Liver (tissue), 9 donors: ENCODE data around the gene OLFML2A. TPM values are rescaled to one million over a fixed set of nuclear protein-coding genes. Genes with fewer than 3 reads are reported as not detected.

Experiments
- DNase-seq: peaks from one replicate; pipeline ENCODE4 v3.0.0-alpha.2; 2017; ENCODE audit warnings: low spot score
- H3K27ac ChIP-seq, 2 donors: one replicate each; pipeline ENCODE4 v1.7.0; 2013; ENCODE audit warnings: inconsistent platforms in 2 of 2, low read length in 2 of 2, control low read depth in 1 of 2, low read depth in 1 of 2, mild to moderate bottlenecking in 1 of 2
- H3K27me3 ChIP-seq, 4 donors: one replicate each; pipeline versions ENCODE4 v1.6.1 to v1.7.0; 2013; ENCODE audit warnings: low read length in 3 of 4, inconsistent platforms in 1 of 4, mild to moderate bottlenecking in 1 of 4, moderate library complexity in 1 of 4; ENCODE audit not compliant: control insufficient read depth in 4 of 4, insufficient read depth in 4 of 4
- H3K36me3 ChIP-seq, 4 donors: one replicate each; pipeline versions ENCODE4 v1.6.1 to v1.7.0; 2013; ENCODE audit warnings: low read length in 3 of 4, mild to moderate bottlenecking in 3 of 4, low read depth in 1 of 4, moderate library complexity in 1 of 4; ENCODE audit not compliant: control insufficient read depth in 4 of 4, insufficient read depth in 3 of 4
- H3K4me1 ChIP-seq, 4 donors: one replicate each; pipeline versions ENCODE4 v1.6.1 to v1.7.0; 2013; ENCODE audit warnings: low read length in 3 of 4, mild to moderate bottlenecking in 3 of 4, moderate library complexity in 1 of 4; ENCODE audit not compliant: control insufficient read depth in 4 of 4, insufficient read depth in 4 of 4
- H3K4me3 ChIP-seq, 3 donors: one replicate each; pipeline versions ENCODE4 v1.6.1 to v1.7.0; 2013; ENCODE audit warnings: low read length in 3 of 3, control low read depth in 1 of 3, low read depth in 1 of 3, mild to moderate bottlenecking in 1 of 3
- H3K9ac ChIP-seq, 2 donors: one replicate each; pipeline ENCODE4 v1.7.0; 2013; ENCODE audit warnings: low read length in 2 of 2, mild to moderate bottlenecking in 2 of 2, moderate library complexity in 2 of 2, control low read depth in 1 of 2, low read depth in 1 of 2
- H3K9me3 ChIP-seq, 4 donors: one replicate each; pipeline versions ENCODE4 v1.6.1 to v1.7.0; 2013; ENCODE audit warnings: low read length in 3 of 4; ENCODE audit not compliant: control insufficient read depth in 4 of 4
- CTCF ChIP-seq: fragments of 150-350 bp; IDR thresholded peaks from 2 replicates; pipeline ENCODE4 v1.5.1; 2017; ENCODE audit warnings: improper control_type of control experiment, low read depth, low read length; ENCODE audit not compliant: missing input control
- EGR1 ChIP-seq, 2 donors: IDR thresholded peaks; 2 replicates each; pipeline ENCODE4 v1.6.1; 2016 to 2018; ENCODE audit warnings: antibody characterized with exemption in 2 of 2, low read depth in 2 of 2
- FOXA1 ChIP-seq: IDR thresholded peaks from 2 replicates; pipeline ENCODE4 v1.6.1; 2016; ENCODE audit warnings: antibody characterized with exemption
- FOXA2 ChIP-seq: IDR thresholded peaks from 2 replicates; pipeline ENCODE4 v1.6.1; 2016; ENCODE audit warnings: antibody characterized with exemption
- GABPA ChIP-seq, 2 donors: IDR thresholded peaks in 1 of 2; conservative IDR thresholded peaks in 1 of 2; 2 replicates each; pipeline ENCODE4 v1.6.1; 2016; ENCODE audit warnings: antibody characterized with exemption in 2 of 2, mild to moderate bottlenecking in 1 of 2, moderate library complexity in 1 of 2
- HNF4A ChIP-seq, 2 donors: conservative IDR thresholded peaks; 2 replicates each; pipeline ENCODE4 v1.6.1; 2016; ENCODE audit warnings: antibody characterized with exemption in 2 of 2, mild to moderate bottlenecking in 2 of 2
- HNF4G ChIP-seq: IDR thresholded peaks from 2 replicates; pipeline ENCODE4 v1.6.1; 2016; ENCODE audit warnings: antibody characterized with exemption
- JUND ChIP-seq, 2 donors: IDR thresholded peaks; 2 replicates each; pipeline ENCODE4 v1.6.1; 2016; ENCODE audit warnings: antibody characterized with exemption in 2 of 2
- NR2F2 ChIP-seq: IDR thresholded peaks from 2 replicates; pipeline ENCODE4 v1.6.1; 2016; ENCODE audit warnings: antibody characterized with exemption
- RAD21 ChIP-seq, 2 donors: IDR thresholded peaks; 2 replicates each; pipeline ENCODE4 v1.6.1; 2016; ENCODE audit warnings: antibody characterized with exemption in 2 of 2, mild to moderate bottlenecking in 2 of 2
- RXRA ChIP-seq, 2 donors: IDR thresholded peaks; 2 replicates each; pipeline ENCODE4 v1.6.1; 2017 to 2018; ENCODE audit warnings: antibody characterized with exemption in 2 of 2, mild to moderate bottlenecking in 1 of 2
- SP1 ChIP-seq: IDR thresholded peaks from 2 replicates; pipeline ENCODE4 v1.6.1; 2018; ENCODE audit warnings: antibody characterized with exemption, mild to moderate bottlenecking
- TAF1 ChIP-seq: conservative IDR thresholded peaks from 2 replicates; pipeline ENCODE4 v1.6.1; 2016; ENCODE audit warnings: antibody characterized with exemption, mild to moderate bottlenecking
- YY1 ChIP-seq: IDR thresholded peaks from 2 replicates; pipeline ENCODE4 v1.6.1; 2016; ENCODE audit warnings: antibody characterized with exemption, mild to moderate bottlenecking
- ZBTB33 ChIP-seq: IDR thresholded peaks from 2 replicates; pipeline ENCODE4 v1.6.1; 2016; ENCODE audit warnings: antibody characterized with exemption
- WGBS: extraction: QIAGEN DNeasy Blood & Tissue Kit; methylation state at CpG from one replicate; pipeline ENCODE4 v1.1.7; 2013; 5-methylcytosine and 5-hydroxymethylcytosine counted together
- polyA plus RNA-seq, 2 donors: library from polyadenylated mRNA; stranded (reverse) in 1 of 2; unstranded in 1 of 2; fragments of 200-250 nt in 1 of 2; fragments of >200 nt in 1 of 2; fragmentation: Nextera tagmentation in 1 of 2; extraction: Ambion mirVana in 1 of 2; gene quantifications; one replicate each; pipeline versions ENCODE4 v1.2.1 to v1.2.3, GENCODE V29; 2013 to 2015
- total RNA-seq, 2 donors: library from RNA; depleted of rRNA; stranded (reverse); fragments of >200 nt; gene quantifications; one replicate each; pipeline ENCODE4 v1.2.3, GENCODE V29; 2014
- TF ChIP-seq, protein P1 (sequence below): IDR thresholded peaks from 2 replicates; pipeline ENCODE4 v1.6.1; 2016; ENCODE audit warnings: antibody characterized with exemption
- TF ChIP-seq, protein P2 (sequence below): IDR thresholded peaks from 2 replicates; pipeline ENCODE4 v1.6.1; 2016; ENCODE audit warnings: antibody characterized with exemption, mild to moderate bottlenecking
- donor health status: healthy.
- donor health status: healthy.
- donor health status: healthy.
- donor health status: healthy.
- donor health status: healthy.

The OLFML2A gene
- total and polyA plus RNA-seq, 4 donors, result 0.15 to 1.1 (median 0.53) TPM

- TF ChIP-seq SP1, result no peak
- no peak for TF ChIP-seq ZBTB33
- no peak for TF ChIP-seq HNF4G
- TF ChIP-seq HNF4A (conservative IDR thresholded peaks at IDR 0.05), result no peak
- TF ChIP-seq FOXA2, result no peak
- TF ChIP-seq, protein P1, sequence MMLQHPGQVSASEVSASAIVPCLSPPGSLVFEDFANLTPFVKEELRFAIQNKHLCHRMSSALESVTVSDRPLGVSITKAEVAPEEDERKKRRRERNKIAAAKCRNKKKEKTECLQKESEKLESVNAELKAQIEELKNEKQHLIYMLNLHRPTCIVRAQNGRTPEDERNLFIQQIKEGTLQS, result no peak
These were observed 32.3 kb downstream of the OLFML2A start (continued) for GRCh38 chr9:124809211-124809610.

DNA sequence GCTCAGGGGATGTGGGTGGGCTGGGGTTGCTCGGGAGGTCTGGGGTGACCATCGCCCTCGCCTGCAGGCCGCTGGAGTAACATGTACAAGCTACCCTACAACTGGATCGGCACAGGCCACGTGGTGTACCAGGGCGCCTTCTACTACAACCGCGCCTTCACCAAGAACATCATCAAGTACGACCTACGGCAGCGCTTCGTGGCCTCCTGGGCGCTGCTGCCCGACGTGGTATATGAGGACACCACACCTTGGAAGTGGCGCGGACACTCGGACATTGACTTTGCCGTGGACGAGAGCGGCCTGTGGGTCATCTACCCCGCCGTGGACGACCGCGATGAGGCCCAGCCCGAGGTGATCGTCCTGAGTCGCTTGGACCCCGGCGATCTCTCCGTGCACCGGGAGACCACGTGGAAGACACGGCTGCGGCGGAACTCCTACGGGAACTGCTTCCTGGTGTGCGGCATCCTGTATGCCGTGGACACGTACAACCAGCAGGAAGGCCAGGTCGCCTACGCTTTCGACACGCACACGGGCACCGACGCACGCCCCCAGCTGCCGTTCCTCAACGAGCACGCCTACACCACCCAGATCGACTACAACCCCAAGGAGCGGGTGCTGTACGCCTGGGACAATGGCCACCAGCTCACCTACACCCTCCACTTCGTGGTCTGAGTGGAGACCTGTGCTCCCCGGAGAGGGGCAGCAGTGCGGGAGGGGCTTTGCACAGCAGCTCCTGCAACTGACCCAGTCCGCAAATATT lies 33.0 kb downstream of the OLFML2A start:
- H3K9ac ChIP-seq, result no peak overlapping the region
- H3K4me3 ChIP-seq, result no peak overlapping the region
- no peaks in the 10 kb centered on the region for H3K4me1 ChIP-seq
- H3K9me3 ChIP-seq, result no peaks in the 10 kb centered on the region
- DNase-seq, result no peak
- WGBS, result 95% methylated on average over 60 of the region's 60 CpGs
- H3K36me3 ChIP-seq, result no peaks in the 10 kb centered on the region
- TF ChIP-seq JUND (IDR thresholded peaks at IDR 0.05) (no peak), FOXA1 (no peak), NR2F2 (no peak), RXRA (IDR thresholded peaks at IDR 0.05) (no peak), YY1 (no peak), RAD21 (IDR thresholded peaks at IDR 0.05) (no peak), EGR1 (IDR thresholded peaks at IDR 0.05; ENCODE audit: low read depth in 2 of 2) (no peak), ZBTB33 (no peak), CTCF (no peak), HNF4A (conservative IDR thresholded peaks at IDR 0.05) (no peak), GABPA (IDR thresholded peaks at IDR 0.05 in 1 of 2, conservative IDR thresholded peaks at IDR 0.05 in 1 of 2) (no peak), TAF1 (no peak), SP1 (no peak), FOXA2 (no peak)
- TF ChIP-seq, protein P1, result no peak
- TF ChIP-seq, protein P2, sequence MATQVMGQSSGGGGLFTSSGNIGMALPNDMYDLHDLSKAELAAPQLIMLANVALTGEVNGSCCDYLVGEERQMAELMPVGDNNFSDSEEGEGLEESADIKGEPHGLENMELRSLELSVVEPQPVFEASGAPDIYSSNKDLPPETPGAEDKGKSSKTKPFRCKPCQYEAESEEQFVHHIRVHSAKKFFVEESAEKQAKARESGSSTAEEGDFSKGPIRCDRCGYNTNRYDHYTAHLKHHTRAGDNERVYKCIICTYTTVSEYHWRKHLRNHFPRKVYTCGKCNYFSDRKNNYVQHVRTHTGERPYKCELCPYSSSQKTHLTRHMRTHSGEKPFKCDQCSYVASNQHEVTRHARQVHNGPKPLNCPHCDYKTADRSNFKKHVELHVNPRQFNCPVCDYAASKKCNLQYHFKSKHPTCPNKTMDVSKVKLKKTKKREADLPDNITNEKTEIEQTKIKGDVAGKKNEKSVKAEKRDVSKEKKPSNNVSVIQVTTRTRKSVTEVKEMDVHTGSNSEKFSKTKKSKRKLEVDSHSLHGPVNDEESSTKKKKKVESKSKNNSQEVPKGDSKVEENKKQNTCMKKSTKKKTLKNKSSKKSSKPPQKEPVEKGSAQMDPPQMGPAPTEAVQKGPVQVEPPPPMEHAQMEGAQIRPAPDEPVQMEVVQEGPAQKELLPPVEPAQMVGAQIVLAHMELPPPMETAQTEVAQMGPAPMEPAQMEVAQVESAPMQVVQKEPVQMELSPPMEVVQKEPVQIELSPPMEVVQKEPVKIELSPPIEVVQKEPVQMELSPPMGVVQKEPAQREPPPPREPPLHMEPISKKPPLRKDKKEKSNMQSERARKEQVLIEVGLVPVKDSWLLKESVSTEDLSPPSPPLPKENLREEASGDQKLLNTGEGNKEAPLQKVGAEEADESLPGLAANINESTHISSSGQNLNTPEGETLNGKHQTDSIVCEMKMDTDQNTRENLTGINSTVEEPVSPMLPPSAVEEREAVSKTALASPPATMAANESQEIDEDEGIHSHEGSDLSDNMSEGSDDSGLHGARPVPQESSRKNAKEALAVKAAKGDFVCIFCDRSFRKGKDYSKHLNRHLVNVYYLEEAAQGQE, result no peak
- H3K27ac ChIP-seq, result no peak overlapping the region
- no peaks in the 10 kb centered on the region for H3K27me3 ChIP-seq
